GM11168 (cell line): ENCODE data around the gene VPS50.
"Not testable (repeated sequence)": the region's sequence is repeated elsewhere in the genome, so short reads cannot be mapped to it uniquely, and the experiment has no call there.

Experiments used
- in situ Hi-C: fragments of 300-500 bp; cut with MboI; formaldehyde crosslinking; loops from one replicate; pipeline ENCODE4 v1.12.0; 2022; ENCODE audit warnings: low sequenced_read_pairs; ENCODE audit not compliant: unreplicated experiment

Gene VPS50

DNA sequence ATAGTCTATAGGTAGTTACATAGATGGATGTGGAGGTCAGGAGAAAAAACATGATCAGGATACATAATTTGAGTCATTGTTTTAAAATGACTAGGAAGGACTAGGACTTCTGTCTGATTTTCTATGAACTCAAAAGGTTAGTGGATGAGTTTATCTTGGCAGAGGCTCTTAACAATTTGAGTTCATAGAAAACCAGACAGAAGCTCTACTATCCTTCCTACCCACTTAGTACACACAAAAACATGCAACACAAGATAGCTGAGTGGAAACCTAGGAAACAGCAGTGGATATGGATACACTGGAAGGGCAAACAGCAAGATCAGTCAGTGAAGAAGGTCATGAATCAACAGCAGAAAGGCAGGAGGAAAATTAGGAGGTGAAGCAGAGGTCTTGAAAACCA is 84.6 kb downstream of the VPS50 start:
- in situ Hi-C loops, result no loop called here

DNA sequence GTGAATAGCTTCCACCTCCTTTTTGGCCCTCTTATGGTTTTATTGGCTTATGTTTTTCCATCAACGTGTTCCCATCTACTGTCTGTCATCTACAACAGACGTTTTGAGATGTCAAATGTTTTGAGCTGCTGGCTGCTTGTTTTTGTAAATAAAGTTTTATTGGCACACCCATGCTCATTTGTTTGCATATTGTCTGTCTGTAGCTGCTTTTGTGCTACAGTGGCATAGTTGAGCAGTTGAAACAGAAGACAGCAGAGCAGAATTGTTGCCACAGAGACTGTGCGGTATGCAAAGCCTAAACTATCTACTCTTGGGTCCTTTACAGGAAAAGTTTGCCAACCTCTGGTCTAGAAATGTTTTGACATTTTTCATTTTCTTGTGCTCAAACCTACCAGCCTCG is 88.7 kb downstream of the VPS50 start:
- in situ Hi-C loops, result no loop called here

DNA sequence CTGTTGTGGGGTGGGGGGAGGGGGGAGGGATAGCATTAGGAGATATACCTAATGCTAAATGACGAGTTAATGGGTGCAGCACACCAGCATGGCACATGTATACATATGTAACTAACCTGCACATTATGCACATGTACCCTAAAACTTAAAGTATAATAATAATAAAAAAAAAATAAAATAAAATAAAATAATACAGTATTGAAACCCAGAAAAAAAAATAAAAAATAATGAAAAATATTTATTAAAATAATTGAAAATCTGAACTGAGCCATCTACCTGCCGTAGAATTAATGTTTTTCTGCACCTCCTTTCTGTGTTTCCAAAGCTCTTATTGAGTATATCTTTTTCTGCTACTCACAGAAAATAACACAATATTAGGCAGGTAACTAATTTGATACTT is 94.1 kb downstream of the VPS50 start:
- in situ Hi-C loops, result not testable (repeated sequence)

DNA sequence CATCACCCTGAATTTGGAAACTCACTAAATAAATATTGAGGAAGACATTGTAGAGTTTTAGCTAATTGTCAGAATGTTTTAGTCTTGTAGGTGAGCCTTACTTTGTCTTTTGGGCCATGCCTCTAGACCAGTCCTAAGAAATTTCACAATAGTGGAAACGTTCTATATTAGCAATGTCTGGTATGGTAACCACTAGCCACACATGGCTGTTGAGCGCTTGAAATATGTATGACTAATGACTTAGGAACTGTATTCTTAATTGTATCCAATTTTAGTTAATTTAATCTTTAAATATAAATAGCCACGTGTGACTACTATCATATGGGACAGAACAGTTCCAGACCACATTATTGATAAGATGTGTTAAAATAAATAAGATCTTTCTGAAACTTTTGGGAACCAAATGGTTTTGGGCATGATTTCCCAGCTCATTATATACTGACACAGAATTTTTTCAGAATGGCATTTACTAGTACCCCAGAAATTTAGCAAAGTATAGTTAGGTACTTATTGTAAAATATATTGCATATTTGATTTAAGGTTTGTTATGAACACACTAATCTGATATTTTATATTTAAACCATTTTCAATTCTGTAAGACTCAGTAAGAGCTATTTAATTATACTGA is 95.0 kb downstream of the VPS50 start:
- in situ Hi-C loops, result no loop called here

DNA sequence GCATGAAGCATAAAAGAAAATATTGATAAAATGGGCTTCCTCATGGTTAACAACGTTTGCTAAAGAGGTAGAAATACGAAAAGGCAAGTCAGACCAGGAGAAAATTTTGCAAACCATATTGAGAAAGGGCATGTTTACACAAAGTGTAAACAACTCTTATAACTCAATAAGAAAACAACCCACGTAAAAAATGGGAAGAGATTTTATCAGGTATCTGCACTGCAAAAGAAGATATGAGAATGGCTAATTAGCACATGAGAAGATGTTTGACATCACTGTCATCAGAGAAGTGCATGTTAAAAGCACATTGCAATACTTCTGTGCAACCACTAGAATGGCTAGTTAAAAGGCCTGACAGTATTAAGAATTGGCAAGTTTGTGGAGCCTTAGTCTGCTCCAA is 99.5 kb downstream of the VPS50 start:
- in situ Hi-C loops, result no loop called here

DNA sequence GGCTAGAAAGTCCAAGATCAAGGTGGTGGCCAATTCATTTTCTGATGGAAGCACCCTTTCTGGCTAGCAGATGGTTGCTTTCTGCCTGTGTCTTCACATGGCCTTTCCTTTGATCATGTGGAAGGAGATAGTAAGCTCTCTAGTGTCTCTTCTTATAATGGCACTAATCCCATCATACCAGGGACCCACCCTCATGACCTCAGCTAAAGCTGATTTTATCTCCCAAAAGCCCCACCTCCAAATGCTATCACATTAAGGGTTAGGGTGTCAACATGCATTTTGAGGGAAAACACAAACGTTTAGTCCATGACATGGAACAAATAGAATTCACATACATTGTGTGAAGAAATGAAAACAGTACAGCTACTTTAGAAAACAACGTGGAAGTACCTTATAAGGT is 100.0 kb downstream of the VPS50 start:
- in situ Hi-C loops, result no loop called here

DNA sequence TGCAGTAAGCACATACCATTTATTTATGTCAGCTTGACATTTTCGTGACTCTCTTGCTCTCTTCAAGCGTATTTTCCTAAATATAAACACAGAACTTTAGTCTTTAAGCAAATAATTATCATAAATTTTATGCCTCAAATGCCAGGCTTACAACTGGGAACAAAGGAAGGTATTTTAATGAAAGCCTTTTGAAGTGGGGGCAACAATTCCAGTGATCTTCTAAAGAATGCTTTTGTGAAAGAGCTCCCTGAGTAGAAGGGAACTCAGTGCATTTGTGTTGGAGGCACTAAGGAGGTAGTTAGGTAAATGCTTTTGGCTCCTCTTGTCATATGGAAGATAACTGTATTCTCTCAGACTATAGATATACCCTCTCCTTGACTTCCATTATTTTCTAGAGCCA is 104.9 kb downstream of the VPS50 start:
- in situ Hi-C loops, result no loop called here

DNA sequence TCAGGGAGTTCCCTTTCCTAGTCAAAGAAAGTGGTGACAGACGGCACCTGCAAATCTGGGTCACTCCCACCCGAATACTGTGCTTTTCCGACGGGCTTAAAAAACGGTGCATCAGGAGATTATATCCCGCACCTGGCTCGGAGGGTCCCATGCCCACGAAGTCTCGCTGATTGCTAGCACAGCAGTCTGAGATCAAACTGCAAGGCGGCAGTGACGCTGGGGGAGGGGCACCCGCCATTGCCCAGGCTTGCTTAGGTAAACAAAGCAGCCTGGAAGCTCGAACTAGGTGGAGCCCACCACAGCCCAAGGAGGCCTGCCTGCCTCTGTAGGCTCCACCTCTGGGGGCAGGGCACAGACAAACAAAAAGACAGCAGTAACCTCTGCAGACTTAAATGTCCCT is 110.0 kb downstream of the VPS50 start:
- in situ Hi-C loops, result not testable (repeated sequence)

DNA sequence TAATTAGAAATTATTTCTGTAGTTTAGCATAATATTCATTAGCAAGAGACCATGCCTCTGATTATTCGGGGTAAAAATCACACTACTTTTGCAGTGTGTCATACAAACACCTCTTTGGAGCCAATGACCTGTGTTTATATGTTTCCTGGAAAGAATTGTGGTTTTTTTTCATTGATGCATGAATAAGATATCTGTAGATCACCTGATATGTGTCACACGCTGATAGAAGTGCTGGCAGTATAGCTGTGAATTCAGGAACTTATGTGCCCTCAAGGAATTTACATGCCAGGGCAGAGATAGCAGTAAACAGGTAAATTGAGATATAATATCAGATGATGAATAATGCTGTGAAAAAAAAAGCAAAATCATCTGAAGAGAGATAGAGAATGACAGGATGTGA is 118.2 kb downstream of the VPS50 start:
- in situ Hi-C loops, result no loop called here

DNA sequence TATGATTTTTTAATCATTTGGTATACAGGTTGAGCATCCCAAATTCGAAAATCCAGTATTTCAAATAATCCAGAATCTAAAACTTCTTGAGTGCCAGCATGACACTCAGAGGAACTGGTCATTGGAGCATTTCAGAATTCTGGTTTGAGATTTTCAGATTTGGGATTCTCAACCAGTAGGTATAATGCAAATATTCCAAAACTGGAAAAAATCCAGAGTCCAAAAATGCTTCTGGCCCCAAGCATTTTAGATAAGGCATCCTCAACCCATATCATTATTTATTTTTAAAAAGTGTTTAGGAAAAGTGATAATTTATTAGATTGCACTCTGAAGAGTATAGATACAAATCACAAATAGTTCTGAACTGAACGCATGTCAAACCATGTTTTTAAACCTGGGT is 120.7 kb downstream of the VPS50 start:
- in situ Hi-C loops, result no loop called here

DNA sequence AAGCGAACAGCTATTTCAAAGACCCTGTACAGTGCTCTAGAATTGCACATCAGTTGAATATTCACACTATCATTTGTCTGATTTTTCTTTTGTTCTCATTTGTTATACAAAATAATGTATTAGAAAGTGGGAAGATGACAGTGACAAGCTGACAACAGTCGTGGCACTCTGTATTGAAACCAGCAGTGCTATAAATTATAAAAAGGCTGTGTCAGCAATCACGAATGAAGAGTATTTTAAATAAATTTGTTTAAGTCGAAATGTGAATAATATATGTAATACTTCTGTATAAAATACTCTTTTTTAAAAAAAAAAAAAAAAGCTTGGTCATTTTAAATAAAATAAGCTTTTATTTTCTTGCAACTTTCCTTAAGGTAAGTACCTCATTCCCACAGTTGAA is 122.6 kb downstream of the VPS50 start:
- in situ Hi-C loops, result no loop called here

DNA sequence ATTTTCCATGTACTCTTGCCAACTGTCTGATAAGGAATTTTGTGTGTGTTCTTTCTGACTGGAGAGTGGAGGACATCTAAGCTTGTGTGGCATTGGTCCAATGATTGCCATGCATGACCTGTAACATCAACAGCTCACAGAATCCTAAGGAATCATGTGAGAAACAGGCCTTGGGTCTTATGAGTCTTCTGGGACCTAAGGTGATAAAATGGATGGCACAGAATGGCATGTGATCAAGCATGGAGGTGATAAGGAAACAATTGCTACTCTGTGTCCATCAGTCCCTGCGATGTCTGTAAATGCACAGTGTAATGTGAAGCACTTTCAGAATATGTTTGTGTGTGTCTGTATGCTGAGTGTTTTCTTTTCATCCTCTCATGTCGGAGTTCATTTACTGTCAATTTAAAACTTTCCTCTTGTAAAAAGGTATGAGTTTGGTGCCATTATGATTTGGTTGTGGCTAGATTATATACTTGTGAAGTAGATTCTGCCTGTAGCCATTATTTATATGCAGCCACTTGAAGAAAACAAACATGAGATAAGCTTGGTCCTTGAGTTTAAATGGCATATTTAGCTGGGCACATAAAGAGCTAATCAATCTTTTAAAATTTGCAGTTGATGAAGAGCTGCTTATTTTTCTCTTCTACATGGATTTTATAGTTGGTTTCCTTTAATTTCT is 127.5 kb downstream of the VPS50 start:
- in situ Hi-C loops, result no loop called here

DNA sequence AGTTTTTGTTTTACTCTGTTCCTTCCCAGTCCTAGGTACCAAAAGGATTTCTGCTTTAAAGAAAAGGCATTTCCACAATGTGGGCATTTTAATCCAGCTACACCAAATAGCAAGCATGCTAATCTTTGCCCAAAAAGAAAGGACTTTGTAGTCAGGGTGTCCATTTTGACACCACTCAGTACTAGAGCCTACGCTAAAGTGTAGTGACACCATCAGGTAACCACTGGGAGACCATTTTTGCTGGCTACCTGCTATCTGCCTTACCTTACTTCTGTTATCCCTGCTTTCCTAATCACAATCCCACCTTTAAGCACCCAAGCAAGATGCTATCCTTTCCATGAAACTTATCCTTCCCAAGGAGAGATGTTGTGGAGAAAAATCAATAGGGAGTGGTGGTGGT is 129.7 kb downstream of the VPS50 start:
- in situ Hi-C loops, result no loop called here

DNA sequence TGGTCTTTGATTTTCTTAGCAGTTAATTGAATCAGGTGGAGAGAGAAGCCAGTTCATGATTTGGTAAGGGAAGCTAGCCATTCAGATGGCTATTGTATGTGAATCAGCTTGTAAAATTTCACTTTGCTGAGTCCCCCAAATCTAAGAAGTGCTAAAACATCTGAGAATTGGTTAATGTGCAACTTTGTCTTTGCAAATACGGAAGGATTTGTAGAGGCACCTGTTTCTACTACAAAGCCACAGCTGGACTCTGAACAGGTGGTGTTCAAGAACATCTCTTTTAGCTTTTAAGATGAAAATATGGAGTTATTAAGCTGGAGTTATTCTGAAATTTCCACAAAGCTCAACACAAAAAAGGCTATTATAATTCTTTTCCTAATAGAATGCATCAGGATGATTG is 132.6 kb downstream of the VPS50 start:
- in situ Hi-C loops, result no loop called here

DNA sequence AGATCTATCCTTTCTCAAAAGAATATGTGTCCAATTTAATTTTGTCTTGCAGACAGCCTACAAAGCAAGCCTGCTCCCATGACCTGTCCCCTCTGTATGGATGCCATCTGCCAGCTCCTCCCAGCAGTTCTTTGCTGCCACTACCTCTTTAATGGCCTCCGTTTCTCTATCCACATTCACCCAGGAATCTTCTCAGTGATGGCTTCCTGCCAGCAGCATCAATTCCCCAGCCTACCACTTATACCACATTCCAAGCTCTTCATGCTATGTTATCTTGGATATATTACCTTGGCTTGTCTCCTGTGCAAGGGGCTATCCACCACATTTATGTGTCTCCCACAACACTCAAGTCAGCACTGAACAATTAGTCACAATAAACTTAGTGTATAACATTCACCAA is 133.2 kb downstream of the VPS50 start:
- in situ Hi-C loops, result no loop called here

DNA sequence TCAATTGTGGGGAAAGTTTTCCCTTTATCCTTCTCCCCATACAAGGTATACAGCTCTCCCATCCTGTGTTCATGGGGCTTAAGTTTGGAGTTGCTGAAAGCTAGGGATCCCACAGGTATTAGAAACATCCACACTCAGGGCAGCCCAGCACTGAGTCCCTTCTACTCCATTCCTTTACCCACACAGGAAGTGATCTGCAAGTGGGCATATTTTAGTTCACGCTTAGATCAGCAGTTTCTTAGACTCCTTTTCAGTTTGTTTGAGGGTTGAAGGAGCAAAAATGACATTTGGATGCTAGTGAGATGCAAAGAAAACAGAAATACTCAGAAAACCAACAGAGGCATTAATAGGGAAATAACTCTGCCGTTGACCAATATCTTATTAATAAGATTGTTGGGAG is 134.7 kb downstream of the VPS50 start:
- in situ Hi-C loops, result no loop called here

DNA sequence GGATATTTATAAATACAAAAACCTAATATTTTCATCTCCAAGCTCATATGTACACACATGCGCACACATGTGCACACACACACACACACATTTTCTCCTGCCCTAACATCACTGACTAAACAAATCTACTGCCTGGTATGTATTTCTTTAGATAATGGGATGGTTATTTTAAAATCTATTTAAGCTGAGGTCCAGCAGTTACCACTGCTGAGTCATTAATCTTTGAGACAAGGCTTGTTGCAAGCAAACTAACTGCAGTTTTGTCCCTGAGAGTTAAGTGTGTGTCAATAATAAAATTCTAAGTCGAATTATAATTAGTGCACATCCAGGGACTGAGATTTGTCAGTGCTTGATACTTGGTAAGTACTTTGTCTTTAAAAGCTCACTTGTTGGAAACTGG is 135.1 kb downstream of the VPS50 start:
- in situ Hi-C loops, result no loop called here

DNA sequence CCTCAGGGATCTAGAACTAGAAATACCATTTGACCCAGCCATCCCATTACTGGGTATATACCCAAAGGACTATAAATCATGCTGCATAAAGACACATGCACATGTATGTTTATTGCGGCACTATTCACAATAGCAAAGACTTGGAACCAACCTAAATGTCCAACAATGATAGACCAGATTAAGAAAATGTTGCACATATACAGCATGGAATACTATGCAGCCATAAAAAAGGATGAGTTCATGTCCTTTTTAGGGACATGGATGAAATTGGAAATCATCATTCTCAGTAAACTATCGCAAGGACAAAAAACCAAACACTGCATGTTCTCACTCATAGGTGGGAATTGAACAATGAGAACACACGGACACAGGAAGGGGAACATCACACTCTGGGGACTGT is 138.8 kb downstream of the VPS50 start:
- in situ Hi-C loops, result not testable (repeated sequence)

DNA sequence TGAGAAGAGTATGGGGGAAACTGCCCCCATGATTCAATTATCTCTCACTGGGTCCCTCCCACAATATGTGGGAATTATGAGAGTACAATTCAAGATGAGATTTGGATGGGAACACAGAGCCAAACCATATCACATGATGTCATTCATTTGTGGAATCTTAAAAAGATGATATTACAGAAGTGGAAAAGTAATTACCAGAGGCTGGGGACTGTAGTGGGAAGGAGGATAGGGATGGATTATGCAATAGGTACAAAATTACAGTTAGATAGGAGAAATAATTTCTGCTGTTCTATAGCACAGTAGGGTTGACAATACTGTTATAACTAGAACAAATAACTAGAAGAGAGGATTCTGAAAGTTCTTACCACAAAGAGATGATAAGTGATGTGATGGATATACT is 141.4 kb downstream of the VPS50 start:
- in situ Hi-C loops, result no loop called here

DNA sequence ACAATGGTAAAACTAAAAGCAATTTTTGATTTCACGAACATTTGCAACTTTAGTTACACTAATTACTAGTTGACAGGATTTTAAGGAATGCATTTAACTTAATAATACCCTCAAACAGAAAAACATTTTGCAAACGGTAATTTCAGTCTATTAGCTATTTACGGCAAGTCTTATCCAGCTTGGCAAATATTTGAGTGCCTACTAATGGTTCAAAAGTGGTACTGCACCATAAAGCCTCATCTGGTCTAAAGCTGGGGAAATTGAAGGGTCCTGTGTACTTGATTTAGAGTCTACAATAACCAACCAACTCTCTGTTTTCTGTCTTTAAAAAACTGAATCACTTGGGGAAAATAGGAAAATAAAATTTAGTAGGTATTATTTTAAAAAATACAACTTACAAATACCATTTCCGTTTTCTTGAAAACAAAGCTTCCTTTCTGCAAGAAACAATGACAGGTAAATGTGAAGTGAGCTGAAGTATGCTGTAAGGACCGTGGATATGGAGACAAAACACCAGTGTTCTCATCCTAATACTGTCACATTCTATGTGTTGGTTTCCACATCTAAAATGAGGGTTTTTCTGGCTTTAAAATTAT is 142.3 kb downstream of the VPS50 start:
- in situ Hi-C loops, result no loop called here

DNA sequence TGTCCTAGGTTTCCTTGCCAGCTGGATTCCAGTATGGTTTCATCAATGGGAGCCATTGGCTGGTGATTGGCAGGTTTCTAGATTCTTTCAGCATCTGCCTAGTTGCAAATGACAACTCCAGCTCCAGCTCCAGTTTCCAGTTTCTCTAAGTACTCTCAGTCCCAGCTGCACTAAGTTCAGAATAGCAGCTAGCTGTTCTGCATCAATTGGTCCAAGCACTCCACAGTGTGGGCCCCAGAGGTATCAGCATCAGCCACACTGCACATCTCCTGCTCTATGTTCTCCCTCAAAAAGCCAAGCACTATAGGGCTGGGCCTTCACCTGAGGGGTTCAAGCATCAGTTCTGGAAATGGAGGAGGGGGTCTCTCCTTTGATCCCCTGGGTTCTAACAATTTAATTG is 143.4 kb downstream of the VPS50 start:
- in situ Hi-C loops, result no loop called here

DNA sequence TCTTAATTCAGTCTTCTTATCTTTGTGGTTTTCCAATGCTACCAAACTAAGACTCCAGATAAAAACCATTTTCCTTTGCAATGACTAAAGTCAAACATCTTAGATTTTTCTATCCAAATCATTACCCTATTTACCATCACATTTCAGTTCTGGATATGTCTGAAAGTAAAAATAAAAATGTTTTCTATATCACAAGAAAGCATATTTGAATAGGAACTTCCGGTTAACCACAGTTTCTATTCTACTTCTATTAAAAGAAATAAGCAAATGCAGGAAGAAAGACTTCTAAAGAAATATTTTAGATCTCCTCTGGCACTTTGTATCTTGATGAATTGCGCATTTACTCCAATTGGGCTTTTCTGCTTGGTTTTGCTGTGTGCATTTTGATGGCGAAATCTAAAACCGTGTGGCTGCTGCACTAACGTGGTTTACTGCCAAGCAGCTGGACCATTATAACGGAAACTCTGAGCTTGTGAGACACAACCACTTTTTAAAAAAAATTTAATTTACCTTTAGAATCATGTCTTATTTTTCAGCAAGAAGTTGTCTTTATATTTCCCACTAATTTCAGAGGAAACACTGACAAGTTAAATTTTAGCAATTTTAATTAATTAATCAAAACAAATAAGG is 146.1 kb downstream of the VPS50 start:
- in situ Hi-C loops, result no loop called here
